HepG2 (cell line): ENCODE measurements around the gene P3H2. TPM values are rescaled to one million over a fixed set of nuclear protein-coding genes. Genes with fewer than 3 reads are reported as not detected.
A peak's percentile ranks its signal among the peaks of the same experiment; 100 is the strongest.

Source experiments
- AGO1 ChIP-seq: fragments of 200-400 bp; formaldehyde crosslinking; IDR thresholded peaks from 2 replicates; pipeline ENCODE4 v1.6.1; 2017; ENCODE audit warnings: mild to moderate bottlenecking, low read depth, low read length, moderate library complexity; ENCODE audit not compliant: poor library complexity, severe bottlenecking
- ARNT2 ChIP-seq: sonication (generic); formaldehyde crosslinking; IDR thresholded peaks from 2 replicates; pipeline ENCODE4 v1.8.0; 2022; ENCODE audit warnings: mild to moderate bottlenecking, low read depth, missing genetic modification reagents, moderate library complexity
- HOXA3 ChIP-seq: sonication (generic); formaldehyde crosslinking; IDR thresholded peaks from 2 replicates; pipeline ENCODE4 v1.5.0; 2020; ENCODE audit warnings: missing genetic modification reagents
- HOXD1 ChIP-seq: sonication (generic); formaldehyde crosslinking; IDR thresholded peaks from 2 replicates; pipeline ENCODE4 v1.5.0; 2020; ENCODE audit warnings: missing genetic modification reagents
- MTF2 ChIP-seq: sonication (generic); formaldehyde crosslinking; IDR thresholded peaks from 2 replicates; pipeline ENCODE4 v1.5.0; 2020; ENCODE audit warnings: missing genetic modification reagents, borderline replicate concordance
- PHB2 ChIP-seq: fragments of 450-650 bp; IDR thresholded peaks from 2 replicates; pipeline ENCODE4 v1.6.1; 2018; ENCODE audit not compliant: partially characterized antibody
- SNAPC2 ChIP-seq: sonication (generic); formaldehyde crosslinking; IDR thresholded peaks from 2 replicates; pipeline ENCODE4 v1.8.1; 2022; ENCODE audit warnings: mild to moderate bottlenecking, missing genetic modification reagents
- ZFY ChIP-seq: sonication (generic); formaldehyde crosslinking; IDR thresholded peaks from 2 replicates; pipeline ENCODE4 v1.4.0; 2020; ENCODE audit warnings: missing genetic modification reagents
- ZNF292 ChIP-seq: sonication (generic); formaldehyde crosslinking; IDR thresholded peaks from 2 replicates; pipeline ENCODE4 v1.8.1; 2022; ENCODE audit warnings: mild to moderate bottlenecking, low read depth, missing genetic modification reagents, borderline replicate concordance
- ZNF33B ChIP-seq: sonication (generic); formaldehyde crosslinking; IDR thresholded peaks from 2 replicates; pipeline ENCODE4 v1.5.1; 2020; ENCODE audit warnings: mild to moderate bottlenecking, missing genetic modification reagents
- ZNF556 ChIP-seq: sonication (generic); formaldehyde crosslinking; IDR thresholded peaks from 2 replicates; pipeline ENCODE4 v1.4.0; 2020; ENCODE audit warnings: mild to moderate bottlenecking, missing genetic modification reagents, borderline replicate concordance
- polyA plus RNA-seq, 8 experiments: library from polyadenylated mRNA; depleted of rRNA in 3 of 8; stranded (reverse) in 7 of 8; unstranded in 1 of 8; fragments of >200 nt; fragmentation: Illumina TruSeq in 4 of 8; extraction: Trizol in 4 of 8; gene quantifications; 2 replicates each; pipeline versions ENCODE4 v1.2.1 to v1.2.3, GENCODE V29; 2011 to 2016; ENCODE audit warnings: low read depth in 4 of 8, missing spikeins in 1 of 8, mixed read lengths in 1 of 8; ENCODE audit not compliant: insufficient read depth in 1 of 8
- total RNA-seq, 5 experiments: library from RNA; depleted of rRNA; stranded (reverse); fragments of >200 nt; fragmentation: Illumina TruSeq; extraction: Trizol; gene quantifications; 2 replicates each; pipeline ENCODE4 v1.2.3, GENCODE V29; 2016; ENCODE audit warnings: low read depth in 1 of 5
- TF ChIP-seq, protein P1 (sequence below): IDR thresholded peaks from 2 replicates; pipeline ENCODE4 v1.4.0; 2020; ENCODE audit warnings: mild to moderate bottlenecking, missing genetic modification reagents
- TF ChIP-seq, protein P2 (sequence below): sonication (generic); formaldehyde crosslinking; IDR thresholded peaks from 2 replicates; pipeline ENCODE4 v1.4.0; 2020; ENCODE audit warnings: mild to moderate bottlenecking, low read depth, missing genetic modification reagents
- TF ChIP-seq, protein P3 (sequence below): IDR thresholded peaks from 2 replicates; pipeline ENCODE4 v1.6.1; 2016; ENCODE audit warnings: low read depth, missing genetic modification reagents, missing compliant biosample characterization
- TF ChIP-seq, protein P4 (sequence below): sonication (generic); formaldehyde crosslinking; IDR thresholded peaks from 2 replicates; pipeline ENCODE4 v1.4.0; 2020; ENCODE audit warnings: missing genetic modification reagents

Gene P3H2
- total and polyA plus RNA-seq, 2 of the 13 experiments (the other 11 are each of a cell fraction or from before 2014, with no cell fraction given): not detected

DNA sequence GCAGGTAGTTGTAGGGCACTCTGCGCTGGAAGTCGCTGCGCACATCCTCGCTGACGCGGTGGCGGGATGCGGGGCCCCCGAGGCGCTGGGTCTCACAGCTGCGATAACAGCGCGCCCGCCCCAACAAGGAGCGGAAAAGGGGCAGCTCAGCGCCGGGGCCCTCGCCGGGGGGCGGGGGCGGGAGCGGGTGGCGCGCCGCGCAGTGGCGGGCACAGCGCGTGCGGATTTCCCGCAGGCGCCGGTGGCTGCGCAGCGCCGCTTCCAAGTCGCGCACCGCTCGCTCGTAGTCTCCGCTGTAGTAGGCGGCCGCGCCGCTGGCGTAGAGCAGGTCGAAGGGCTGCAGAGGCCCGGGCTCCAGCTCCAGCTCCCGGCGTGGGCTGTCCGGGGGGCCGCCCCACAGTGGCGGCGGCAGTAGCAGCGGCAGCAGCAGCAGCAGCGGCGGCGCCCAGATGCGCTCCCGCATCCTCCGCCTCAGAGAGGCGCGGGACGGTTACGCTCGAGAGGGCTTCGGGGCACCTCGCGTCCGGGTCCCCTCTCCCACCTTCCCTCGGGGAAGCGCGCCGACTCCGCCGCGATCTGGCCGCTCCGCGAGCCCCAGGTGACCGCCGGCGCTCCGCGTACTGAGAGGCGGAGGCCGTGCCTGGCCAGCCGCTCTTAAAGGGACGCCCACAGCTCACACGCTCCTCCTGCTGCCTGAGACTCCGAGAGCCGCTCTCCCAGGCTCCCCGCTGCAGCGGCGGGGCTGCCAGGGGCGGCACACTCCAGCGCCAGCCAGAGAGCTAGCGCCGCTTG lies at the start of gene P3H2 (continued):
- TF ChIP-seq, protein P1, sequence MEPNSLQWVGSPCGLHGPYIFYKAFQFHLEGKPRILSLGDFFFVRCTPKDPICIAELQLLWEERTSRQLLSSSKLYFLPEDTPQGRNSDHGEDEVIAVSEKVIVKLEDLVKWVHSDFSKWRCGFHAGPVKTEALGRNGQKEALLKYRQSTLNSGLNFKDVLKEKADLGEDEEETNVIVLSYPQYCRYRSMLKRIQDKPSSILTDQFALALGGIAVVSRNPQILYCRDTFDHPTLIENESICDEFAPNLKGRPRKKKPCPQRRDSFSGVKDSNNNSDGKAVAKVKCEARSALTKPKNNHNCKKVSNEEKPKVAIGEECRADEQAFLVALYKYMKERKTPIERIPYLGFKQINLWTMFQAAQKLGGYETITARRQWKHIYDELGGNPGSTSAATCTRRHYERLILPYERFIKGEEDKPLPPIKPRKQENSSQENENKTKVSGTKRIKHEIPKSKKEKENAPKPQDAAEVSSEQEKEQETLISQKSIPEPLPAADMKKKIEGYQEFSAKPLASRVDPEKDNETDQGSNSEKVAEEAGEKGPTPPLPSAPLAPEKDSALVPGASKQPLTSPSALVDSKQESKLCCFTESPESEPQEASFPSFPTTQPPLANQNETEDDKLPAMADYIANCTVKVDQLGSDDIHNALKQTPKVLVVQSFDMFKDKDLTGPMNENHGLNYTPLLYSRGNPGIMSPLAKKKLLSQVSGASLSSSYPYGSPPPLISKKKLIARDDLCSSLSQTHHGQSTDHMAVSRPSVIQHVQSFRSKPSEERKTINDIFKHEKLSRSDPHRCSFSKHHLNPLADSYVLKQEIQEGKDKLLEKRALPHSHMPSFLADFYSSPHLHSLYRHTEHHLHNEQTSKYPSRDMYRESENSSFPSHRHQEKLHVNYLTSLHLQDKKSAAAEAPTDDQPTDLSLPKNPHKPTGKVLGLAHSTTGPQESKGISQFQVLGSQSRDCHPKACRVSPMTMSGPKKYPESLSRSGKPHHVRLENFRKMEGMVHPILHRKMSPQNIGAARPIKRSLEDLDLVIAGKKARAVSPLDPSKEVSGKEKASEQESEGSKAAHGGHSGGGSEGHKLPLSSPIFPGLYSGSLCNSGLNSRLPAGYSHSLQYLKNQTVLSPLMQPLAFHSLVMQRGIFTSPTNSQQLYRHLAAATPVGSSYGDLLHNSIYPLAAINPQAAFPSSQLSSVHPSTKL (CRISPR knock-in tag): peak; percentile 43; the same call in 1 of the 2 replicates
- peak; percentile 47; the same call in 1 of the 2 replicates for TF ChIP-seq ZFY (CRISPR knock-in tag)
- 0 out of 2 replicates have a peak, but pooled peaks have one; percentile 45 for TF ChIP-seq ZNF292 (CRISPR knock-in tag)
- TF ChIP-seq ARNT2: peak; percentile 26; the same call in 1 of the 2 replicates
- no peak for TF ChIP-seq SNAPC2 (CRISPR knock-in tag)
- 0 out of 2 replicates have a peak, but pooled peaks have one; percentile 46 for TF ChIP-seq ZNF556
- TF ChIP-seq, protein P2, sequence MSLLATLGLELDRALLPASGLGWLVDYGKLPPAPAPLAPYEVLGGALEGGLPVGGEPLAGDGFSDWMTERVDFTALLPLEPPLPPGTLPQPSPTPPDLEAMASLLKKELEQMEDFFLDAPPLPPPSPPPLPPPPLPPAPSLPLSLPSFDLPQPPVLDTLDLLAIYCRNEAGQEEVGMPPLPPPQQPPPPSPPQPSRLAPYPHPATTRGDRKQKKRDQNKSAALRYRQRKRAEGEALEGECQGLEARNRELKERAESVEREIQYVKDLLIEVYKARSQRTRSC (CRISPR knock-in tag): no peak
- TF ChIP-seq HOXA3 (CRISPR knock-in tag): peak; percentile 23; the same call in 1 of the 2 replicates
- TF ChIP-seq ZNF33B: 0 out of 2 replicates have a peak, but pooled peaks have one; percentile 51
- peak; percentile 88; the same call in 1 of the 2 replicates for TF ChIP-seq MTF2 (CRISPR knock-in tag)
- TF ChIP-seq, protein P3, sequence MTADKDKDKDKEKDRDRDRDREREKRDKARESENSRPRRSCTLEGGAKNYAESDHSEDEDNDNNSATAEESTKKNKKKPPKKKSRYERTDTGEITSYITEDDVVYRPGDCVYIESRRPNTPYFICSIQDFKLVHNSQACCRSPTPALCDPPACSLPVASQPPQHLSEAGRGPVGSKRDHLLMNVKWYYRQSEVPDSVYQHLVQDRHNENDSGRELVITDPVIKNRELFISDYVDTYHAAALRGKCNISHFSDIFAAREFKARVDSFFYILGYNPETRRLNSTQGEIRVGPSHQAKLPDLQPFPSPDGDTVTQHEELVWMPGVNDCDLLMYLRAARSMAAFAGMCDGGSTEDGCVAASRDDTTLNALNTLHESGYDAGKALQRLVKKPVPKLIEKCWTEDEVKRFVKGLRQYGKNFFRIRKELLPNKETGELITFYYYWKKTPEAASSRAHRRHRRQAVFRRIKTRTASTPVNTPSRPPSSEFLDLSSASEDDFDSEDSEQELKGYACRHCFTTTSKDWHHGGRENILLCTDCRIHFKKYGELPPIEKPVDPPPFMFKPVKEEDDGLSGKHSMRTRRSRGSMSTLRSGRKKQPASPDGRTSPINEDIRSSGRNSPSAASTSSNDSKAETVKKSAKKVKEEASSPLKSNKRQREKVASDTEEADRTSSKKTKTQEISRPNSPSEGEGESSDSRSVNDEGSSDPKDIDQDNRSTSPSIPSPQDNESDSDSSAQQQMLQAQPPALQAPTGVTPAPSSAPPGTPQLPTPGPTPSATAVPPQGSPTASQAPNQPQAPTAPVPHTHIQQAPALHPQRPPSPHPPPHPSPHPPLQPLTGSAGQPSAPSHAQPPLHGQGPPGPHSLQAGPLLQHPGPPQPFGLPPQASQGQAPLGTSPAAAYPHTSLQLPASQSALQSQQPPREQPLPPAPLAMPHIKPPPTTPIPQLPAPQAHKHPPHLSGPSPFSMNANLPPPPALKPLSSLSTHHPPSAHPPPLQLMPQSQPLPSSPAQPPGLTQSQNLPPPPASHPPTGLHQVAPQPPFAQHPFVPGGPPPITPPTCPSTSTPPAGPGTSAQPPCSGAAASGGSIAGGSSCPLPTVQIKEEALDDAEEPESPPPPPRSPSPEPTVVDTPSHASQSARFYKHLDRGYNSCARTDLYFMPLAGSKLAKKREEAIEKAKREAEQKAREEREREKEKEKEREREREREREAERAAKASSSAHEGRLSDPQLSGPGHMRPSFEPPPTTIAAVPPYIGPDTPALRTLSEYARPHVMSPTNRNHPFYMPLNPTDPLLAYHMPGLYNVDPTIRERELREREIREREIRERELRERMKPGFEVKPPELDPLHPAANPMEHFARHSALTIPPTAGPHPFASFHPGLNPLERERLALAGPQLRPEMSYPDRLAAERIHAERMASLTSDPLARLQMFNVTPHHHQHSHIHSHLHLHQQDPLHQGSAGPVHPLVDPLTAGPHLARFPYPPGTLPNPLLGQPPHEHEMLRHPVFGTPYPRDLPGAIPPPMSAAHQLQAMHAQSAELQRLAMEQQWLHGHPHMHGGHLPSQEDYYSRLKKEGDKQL (CRISPR knock-in tag): no peak
- TF ChIP-seq PHB2: no peak
- TF ChIP-seq HOXD1 (CRISPR knock-in tag): no peak
- peak; percentile 49 for TF ChIP-seq AGO1
- TF ChIP-seq, protein P4, sequence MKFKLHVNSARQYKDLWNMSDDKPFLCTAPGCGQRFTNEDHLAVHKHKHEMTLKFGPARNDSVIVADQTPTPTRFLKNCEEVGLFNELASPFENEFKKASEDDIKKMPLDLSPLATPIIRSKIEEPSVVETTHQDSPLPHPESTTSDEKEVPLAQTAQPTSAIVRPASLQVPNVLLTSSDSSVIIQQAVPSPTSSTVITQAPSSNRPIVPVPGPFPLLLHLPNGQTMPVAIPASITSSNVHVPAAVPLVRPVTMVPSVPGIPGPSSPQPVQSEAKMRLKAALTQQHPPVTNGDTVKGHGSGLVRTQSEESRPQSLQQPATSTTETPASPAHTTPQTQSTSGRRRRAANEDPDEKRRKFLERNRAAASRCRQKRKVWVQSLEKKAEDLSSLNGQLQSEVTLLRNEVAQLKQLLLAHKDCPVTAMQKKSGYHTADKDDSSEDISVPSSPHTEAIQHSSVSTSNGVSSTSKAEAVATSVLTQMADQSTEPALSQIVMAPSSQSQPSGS (CRISPR knock-in tag): 0 out of 2 replicates have a peak, but pooled peaks have one; percentile 23
